HCT116 (cell line): ENCODE measurements around the gene NFAT5. TPM values are rescaled to one million over a fixed set of nuclear protein-coding genes. Genes with fewer than 3 reads are reported as not detected.

Source experiments
- ATAC-seq: fragments of 200-7000 bp; cut with Tn5 transposase; 2 replicates; pipeline ENCODE4 v1.9.1; 2020; ENCODE audit warnings: mild to moderate bottlenecking, moderate library complexity
- BruUV-seq: library from RNA; stranded (reverse); fragments of 400-500 nt; replicated peaks from 2 replicates; lab custom pipeline; 2021; lab: Mats Ljungman, UMichigan
- CTCF ChIA-PET: fragments of 300-600 bp; sonication (Branson Sonifier 250); formaldehyde crosslinking; loops from one replicate; lab custom pipeline; 2021; ENCODE audit warnings: antibody characterized with exemption; lab: Charles Lee
- POLR2A ChIA-PET: fragments of 300-600, 350-600 bp; sonication (Branson Sonifier 250); formaldehyde crosslinking; loops from one replicate; lab custom pipeline; 2021; ENCODE audit warnings: antibody characterized with exemption; lab: Charles Lee
- RAD21 ChIA-PET, 2 experiments: fragments of 300-600 bp; sonication (Branson Sonifier 250); formaldehyde crosslinking; loops; one replicate each; lab custom pipeline; 2023; ENCODE audit warnings: low total read pairs in 2 of 2; ENCODE audit not compliant: uncharacterized antibody in 2 of 2, unreplicated experiment in 2 of 2, low non-redundant PET in 1 of 2; lab: Charles Lee
- DNase-seq: peaks from one replicate; pipeline ENCODE4 v3.0.0-alpha.2; 2010; ENCODE audit warnings: low read depth, low spot score
- H2AFZ ChIP-seq: fragments of 200-600 bp; shearing (Covaris generic), sonication (generic); 2 replicates; pipeline ENCODE4 v1.6.1; 2017; ENCODE audit warnings: low read depth, mixed run types, mixed read lengths, antibody characterized with exemption, low read length; ENCODE audit not compliant: poor library complexity, severe bottlenecking
- H3K27ac ChIP-seq: 2 replicates; pipeline ENCODE4 v1.5.1; 2012; ENCODE audit warnings: low read depth, low read length
- H3K27me3 ChIP-seq: fragments of 200-600 bp; sonication (generic); 2 replicates; pipeline ENCODE4 v1.6.1; 2016; ENCODE audit warnings: mixed run types, low read length, mixed read lengths; ENCODE audit not compliant: insufficient read depth
- H3K36me3 ChIP-seq, 2 experiments: fragments of 200-500 bp in 1 of 2; fragments of 200-600 bp in 1 of 2; sonication (Bioruptor generic) in 1 of 2; sonication (generic) in 1 of 2; 2 replicates each; pipeline versions ENCODE4 v1.5.1 to v1.6.1; 2014 to 2016; ENCODE audit warnings: low read length in 2 of 2, inconsistent platforms in 1 of 2, mixed read lengths in 1 of 2, mixed run types in 1 of 2; ENCODE audit not compliant: insufficient read depth in 2 of 2, control insufficient read depth in 1 of 2
- H3K4me1 ChIP-seq, 2 experiments: fragments of 200-600 bp in 1 of 2; sonication (generic) in 1 of 2; 2 replicates each; pipeline versions ENCODE4 v1.5.1 to v1.6.1; 2012 to 2017; ENCODE audit warnings: low read length in 2 of 2, inconsistent platforms in 1 of 2, mild to moderate bottlenecking in 1 of 2, mixed read lengths in 1 of 2, mixed run types in 1 of 2, moderate library complexity in 1 of 2; ENCODE audit not compliant: insufficient read depth in 2 of 2, control insufficient read depth in 1 of 2
- H3K4me2 ChIP-seq: fragments of 200-600 bp; sonication (generic); 2 replicates; pipeline ENCODE4 v1.6.1; 2017; ENCODE audit warnings: mixed run types, low read length, mixed read lengths
- H3K4me3 ChIP-seq, 2 experiments: fragments of 200-600 bp in 1 of 2; sonication (generic) in 1 of 2; replicated peaks in 1 of 2; 2 replicates each; pipeline ENCODE4 v1.5.1; 2011 to 2016; ENCODE audit warnings: low read length in 2 of 2, control low read depth in 1 of 2, low read depth in 1 of 2, mild to moderate bottlenecking in 1 of 2, mixed read lengths in 1 of 2, mixed run types in 1 of 2
- H3K79me2 ChIP-seq: fragments of 200-600 bp; sonication (generic); 2 replicates; pipeline ENCODE4 v1.6.1; 2017; ENCODE audit warnings: mild to moderate bottlenecking, mixed run types, low read length, moderate library complexity, mixed read lengths; ENCODE audit not compliant: insufficient read depth
- H3K9ac ChIP-seq: fragments of 200-600 bp; sonication (generic); 2 replicates; pipeline ENCODE4 v1.6.1; 2016; ENCODE audit warnings: low read length, mixed read lengths
- H3K9me2 ChIP-seq: fragments of 200-600 bp; sonication (generic), shearing (Covaris generic); 2 replicates; pipeline ENCODE4 v1.6.1; 2017; ENCODE audit warnings: mixed run types, mild to moderate bottlenecking, moderate library complexity; ENCODE audit not compliant: insufficient read depth
- H3K9me3 ChIP-seq, 2 experiments: fragments of 200-500 bp in 1 of 2; fragments of 200-600 bp in 1 of 2; sonication (Bioruptor generic) in 1 of 2; sonication (generic) in 1 of 2; 2 replicates each; pipeline ENCODE4 v1.6.1; 2014 to 2017; ENCODE audit warnings: low read length in 2 of 2, mixed read lengths in 2 of 2, inconsistent platforms in 1 of 2, low read depth in 1 of 2, mild to moderate bottlenecking in 1 of 2, mixed run types in 1 of 2, moderate library complexity in 1 of 2; ENCODE audit not compliant: control insufficient read depth in 1 of 2, insufficient read depth in 1 of 2
- H4K20me1 ChIP-seq: fragments of 200-600 bp; sonication (generic), shearing (Covaris generic); 2 replicates; pipeline ENCODE4 v1.6.1; 2017; ENCODE audit warnings: mixed run types, mild to moderate bottlenecking, moderate library complexity; ENCODE audit not compliant: insufficient read depth
- ATF3 ChIP-seq: IDR thresholded peaks from 2 replicates; pipeline ENCODE4 v1.6.1; 2012
- CBX3 ChIP-seq: IDR thresholded peaks from 2 replicates; pipeline ENCODE4 v1.6.1; 2012; ENCODE audit warnings: low read depth
- CEBPB ChIP-seq: IDR thresholded peaks from 2 replicates; pipeline ENCODE4 v1.6.1; 2012; ENCODE audit warnings: low read depth
- CTCF ChIP-seq, 3 experiments: fragments of 200-600 bp in 1 of 3; sonication (generic) in 1 of 3; IDR thresholded peaks in 2 of 3; conservative IDR thresholded peaks in 1 of 3; 2 replicates each; pipeline ENCODE4 v1.5.1; 2012 to 2017; ENCODE audit warnings: low read depth in 2 of 3, low read length in 2 of 3, antibody characterized with exemption in 1 of 3, borderline replicate concordance in 1 of 3, control low read depth in 1 of 3, mild to moderate bottlenecking in 1 of 3, mixed read lengths in 1 of 3, mixed run types in 1 of 3, moderate library complexity in 1 of 3; ENCODE audit not compliant: insufficient read depth in 1 of 3
- ELF1 ChIP-seq: IDR thresholded peaks from 2 replicates; pipeline ENCODE4 v1.6.1; 2012; ENCODE audit warnings: low read depth, borderline replicate concordance
- EZH2 ChIP-seq: fragments of 200-600 bp; sonication (generic); IDR thresholded peaks from 2 replicates; pipeline ENCODE4 v1.6.1; 2017; ENCODE audit warnings: antibody characterized with exemption, mixed run types
- FOSL1 ChIP-seq: IDR thresholded peaks from 2 replicates; pipeline ENCODE4 v1.6.1; 2012; ENCODE audit warnings: low read depth
- JUND ChIP-seq: IDR thresholded peaks from 2 replicates; pipeline ENCODE4 v1.6.1; 2012
- MAX ChIP-seq: IDR thresholded peaks from 2 replicates; pipeline ENCODE4 v1.6.1; 2012
- POLR2A ChIP-seq: IDR thresholded peaks from 2 replicates; pipeline ENCODE4 v1.7.0; 2011; ENCODE audit warnings: borderline replicate concordance; ENCODE audit not compliant: insufficient read depth, insufficient read length; ENCODE audit errors: extremely low read depth
- POLR2AphosphoS5 ChIP-seq: IDR thresholded peaks from 2 replicates; pipeline ENCODE4 v1.6.1; 2011; ENCODE audit warnings: mild to moderate bottlenecking, low read depth, low read length, moderate library complexity
- RAD21 ChIP-seq: IDR thresholded peaks from 2 replicates; pipeline ENCODE4 v1.6.1; 2012; ENCODE audit warnings: low read depth, mild to moderate bottlenecking
- REST ChIP-seq: IDR thresholded peaks from 2 replicates; pipeline ENCODE4 v1.6.1; 2012; ENCODE audit warnings: low read depth
- SIN3A ChIP-seq: IDR thresholded peaks from 2 replicates; pipeline ENCODE4 v1.6.1; 2012; ENCODE audit warnings: low read depth
- SP1 ChIP-seq: IDR thresholded peaks from 2 replicates; pipeline ENCODE4 v1.6.1; 2012; ENCODE audit warnings: low read depth
- SRF ChIP-seq: IDR thresholded peaks from 2 replicates; pipeline ENCODE4 v1.6.1; 2012; ENCODE audit warnings: low read depth
- ZBTB33 ChIP-seq: IDR thresholded peaks from 2 replicates; pipeline ENCODE4 v1.6.1; 2011; ENCODE audit warnings: mild to moderate bottlenecking, low read length, moderate library complexity; ENCODE audit not compliant: insufficient replicate concordance; ENCODE audit errors: extremely low read depth
- ZNF274 ChIP-seq: fragments of 200-500 bp; sonication (Bioruptor generic); IDR thresholded peaks from 2 replicates; pipeline ENCODE4 v1.6.1; 2014; ENCODE audit warnings: mild to moderate bottlenecking, low read depth, low read length, inconsistent platforms
- intact Hi-C: fragments of 100-400 bp; cut with micrococcal nuclease; formaldehyde crosslinking; loops from 2 replicates; pipeline ENCODE4 v1.10.0; 2022
- total RNA-seq: library from RNA; stranded (reverse); gene quantifications from one replicate; pipeline ENCODE4 v1.2.1, GENCODE V29; 2021; ENCODE audit not compliant: unreplicated experiment

NFAT5 gene
- total RNA-seq, 1 experiment from 2014 or later = 67.4 TPM

- Histone ChIP-seq H3K4me3 (no peak overlapping the region), H4K20me1 (no peaks in the 10 kb centered on the region), H3K27me3 (no peaks in the 10 kb centered on the region), H3K9me3 (no peaks in the 10 kb centered on the region), H3K9me2 (no peaks in the 10 kb centered on the region), H3K4me2 (no peak overlapping the region), H3K27ac (no peak overlapping the region), H3K9ac (no peak overlapping the region), H3K36me3 (peaks cover 36 to 46% of the 10 kb centered on the region in 2 experiments), H2AFZ (no peak overlapping the region), H3K4me1 (peaks cover 0 to 20% of the 10 kb centered on the region in 2 experiments; a peak in 2 of 4 replicates), H3K79me2 (peaks cover 57% of the 10 kb centered on the region)
- intact Hi-C loops = no loop called here
- ChIA-PET POLR2A (no interaction called here), CTCF (no interaction called here), RAD21 (no interaction called here)
- BruUV-seq = no TSS peak
- ATAC-seq = no peak
- TF ChIP-seq POLR2A = no peak
- no peak for TF ChIP-seq MAX
- TF ChIP-seq ATF3 = no peak
- TF ChIP-seq EZH2 = no peak
- TF ChIP-seq SRF = no peak
- no peak for TF ChIP-seq POLR2AphosphoS5
- no peak for TF ChIP-seq ZNF274
- TF ChIP-seq CTCF (IDR thresholded peaks at IDR 0.05 in 2 of 3, conservative IDR thresholded peaks at IDR 0.05 in 1 of 3; ENCODE audit: borderline replicate concordance in 1 of 3, insufficient read depth in 1 of 3, low read depth in 2 of 3, low read length in 2 of 3) = no peak
- no peak for TF ChIP-seq ELF1
- TF ChIP-seq ZBTB33 = no peak
- TF ChIP-seq REST = no peak
- no peak for TF ChIP-seq SP1
- TF ChIP-seq CBX3 = no peak
- no peak for TF ChIP-seq CEBPB
- TF ChIP-seq JUND = no peak
- TF ChIP-seq RAD21 = no peak
- TF ChIP-seq SIN3A = no peak
- TF ChIP-seq FOSL1 = no peak
- no peak for DNase-seq
Observed at GRCh38 chr16:69669577-69669976, 103.8 kb downstream of the NFAT5 start.
